ENCODE data around the gene FERMT1.

FERMT1 gene, protein sequence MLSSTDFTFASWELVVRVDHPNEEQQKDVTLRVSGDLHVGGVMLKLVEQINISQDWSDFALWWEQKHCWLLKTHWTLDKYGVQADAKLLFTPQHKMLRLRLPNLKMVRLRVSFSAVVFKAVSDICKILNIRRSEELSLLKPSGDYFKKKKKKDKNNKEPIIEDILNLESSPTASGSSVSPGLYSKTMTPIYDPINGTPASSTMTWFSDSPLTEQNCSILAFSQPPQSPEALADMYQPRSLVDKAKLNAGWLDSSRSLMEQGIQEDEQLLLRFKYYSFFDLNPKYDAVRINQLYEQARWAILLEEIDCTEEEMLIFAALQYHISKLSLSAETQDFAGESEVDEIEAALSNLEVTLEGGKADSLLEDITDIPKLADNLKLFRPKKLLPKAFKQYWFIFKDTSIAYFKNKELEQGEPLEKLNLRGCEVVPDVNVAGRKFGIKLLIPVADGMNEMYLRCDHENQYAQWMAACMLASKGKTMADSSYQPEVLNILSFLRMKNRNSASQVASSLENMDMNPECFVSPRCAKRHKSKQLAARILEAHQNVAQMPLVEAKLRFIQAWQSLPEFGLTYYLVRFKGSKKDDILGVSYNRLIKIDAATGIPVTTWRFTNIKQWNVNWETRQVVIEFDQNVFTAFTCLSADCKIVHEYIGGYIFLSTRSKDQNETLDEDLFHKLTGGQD

DNA sequence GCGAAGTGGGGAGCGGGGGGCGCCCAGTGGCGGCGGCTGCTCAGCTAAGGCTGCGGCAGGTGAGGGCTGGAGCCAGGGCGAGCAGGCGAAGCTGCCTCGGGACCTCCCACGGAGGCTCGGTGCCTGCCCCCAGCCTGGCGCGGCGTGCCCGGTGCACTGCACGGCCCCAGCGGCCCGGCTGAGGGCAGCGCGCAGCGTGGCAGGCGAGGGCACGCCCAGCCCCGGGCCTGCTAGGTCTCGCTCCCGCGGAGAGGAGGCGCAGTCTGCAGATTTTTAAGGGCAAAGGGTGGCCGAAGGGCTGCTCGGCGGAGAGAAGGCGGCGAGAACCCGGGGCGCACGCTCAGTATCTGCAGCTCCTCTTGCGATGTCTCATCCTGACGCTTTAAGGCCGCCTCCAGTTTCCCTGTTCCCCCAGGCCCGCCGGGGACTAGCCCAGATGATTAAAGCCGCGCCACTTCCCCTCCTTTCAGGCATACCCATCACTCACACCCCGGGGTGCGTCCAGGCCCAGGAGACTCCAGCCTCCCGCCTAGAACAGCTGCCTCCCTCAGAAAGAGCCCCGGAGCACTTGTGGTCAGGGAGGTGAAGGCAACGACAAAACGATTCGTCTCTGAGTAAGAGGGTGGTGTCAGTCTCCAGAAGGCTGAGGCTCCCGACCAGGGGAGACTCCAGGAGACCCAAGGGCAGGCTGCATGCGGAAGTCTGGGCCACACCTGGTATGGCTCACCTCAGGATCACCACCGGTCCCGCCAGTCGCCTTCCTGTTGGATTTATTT, at the start of gene FERMT1:
Gene FERMT1 (minus strand): TSS at position 158 of the 776 bp plus-strand sequence. CDS start 3,476 bp downstream, outside the sequence.
- peak; percentile 82 for DNase-seq

DNA sequence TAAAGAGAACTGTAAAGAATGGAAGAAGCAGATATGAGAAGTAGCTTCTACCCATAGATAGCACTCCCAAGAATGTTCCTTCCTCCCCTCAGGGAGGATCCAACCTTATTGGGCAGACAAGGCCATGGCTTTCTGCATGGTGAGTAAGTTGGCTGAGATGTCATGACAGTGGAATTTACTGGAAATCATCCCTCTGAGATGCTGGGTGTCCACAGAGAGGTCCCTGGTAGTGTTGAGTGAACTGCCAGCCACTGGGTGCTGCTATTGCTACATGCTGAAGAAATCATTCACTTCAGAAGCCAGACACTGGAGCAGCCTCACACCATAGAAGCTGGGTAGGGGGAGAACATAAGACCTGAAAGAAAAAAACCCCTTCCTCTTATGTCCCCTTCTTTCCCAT, 46.4 kb upstream of the FERMT1 start:
- DNase-seq, result no peak

- DNase-seq, result no peak
Measured at GRCh38 chr20:6168204-6168603, 45.4 kb upstream of the FERMT1 start.

DNA sequence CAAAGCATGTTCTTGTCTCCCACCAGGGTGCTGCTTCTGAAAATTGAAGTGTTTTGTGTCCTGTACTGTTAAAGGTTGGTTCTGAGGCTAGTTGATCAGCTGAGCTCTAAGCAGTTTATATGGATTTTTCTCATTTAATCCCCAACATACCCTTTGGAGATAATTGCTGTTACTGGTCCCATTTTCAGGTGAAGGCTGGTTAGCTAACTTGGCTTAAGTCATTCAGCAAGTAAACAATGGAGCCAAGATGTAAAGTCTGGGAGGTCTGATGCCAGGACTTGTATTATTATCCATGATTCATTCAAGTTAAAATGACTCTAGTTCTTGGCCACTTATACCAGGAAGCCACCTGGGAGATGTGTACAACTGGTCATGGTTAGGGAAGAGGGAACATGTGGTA, 42.5 kb upstream of the FERMT1 start:
- DNase-seq, result no peak

GRCh38 chr20:6164421-6165341, 41.9 kb upstream of the FERMT1 start:
- no peak for DNase-seq

DNA sequence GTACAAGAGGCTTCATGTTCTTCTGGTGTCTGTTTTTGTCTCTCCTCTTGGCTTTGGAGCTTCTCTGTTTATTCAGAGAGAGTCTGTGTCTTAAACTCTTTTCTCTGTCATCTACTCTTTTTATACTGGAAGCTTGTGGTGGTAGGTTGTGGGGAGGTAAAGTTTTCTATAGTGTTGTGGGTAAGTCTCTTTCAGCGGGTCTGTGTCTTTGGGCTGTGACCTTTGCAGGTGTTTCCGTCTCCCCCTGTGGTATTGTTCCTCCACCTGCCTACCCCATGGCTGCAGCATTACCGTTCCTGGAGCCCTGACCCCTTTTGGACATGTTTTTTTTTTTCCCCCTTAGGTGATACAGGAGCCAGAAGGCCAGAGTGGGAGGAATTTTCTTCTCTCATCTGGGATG, 37.9 kb upstream of the FERMT1 start:
- DNase-seq, result no peak

DNA sequence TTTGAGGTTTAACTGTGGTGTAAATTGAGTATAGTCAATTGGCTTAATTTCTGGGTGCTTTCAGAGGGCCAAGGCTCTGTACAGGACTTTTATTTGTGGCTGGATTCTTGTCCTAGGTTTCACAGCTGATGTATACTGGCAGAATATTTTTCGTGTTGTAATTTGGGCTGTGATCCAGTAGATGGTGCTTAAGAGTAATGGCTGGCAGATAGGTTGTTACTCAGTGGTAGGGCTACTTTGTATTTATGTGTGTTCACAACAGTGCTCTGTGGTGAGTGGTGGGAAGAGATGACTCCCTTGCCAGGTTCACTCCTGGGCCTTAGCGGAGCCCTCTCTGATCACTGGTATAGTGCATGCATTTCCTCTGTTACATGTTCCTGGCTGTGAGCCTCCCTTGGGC, 34.5 kb upstream of the FERMT1 start:
- no peak for DNase-seq

GRCh38 chr20:6152777-6153176, 29.9 kb upstream of the FERMT1 start:
- DNase-seq, result no peak

DNA sequence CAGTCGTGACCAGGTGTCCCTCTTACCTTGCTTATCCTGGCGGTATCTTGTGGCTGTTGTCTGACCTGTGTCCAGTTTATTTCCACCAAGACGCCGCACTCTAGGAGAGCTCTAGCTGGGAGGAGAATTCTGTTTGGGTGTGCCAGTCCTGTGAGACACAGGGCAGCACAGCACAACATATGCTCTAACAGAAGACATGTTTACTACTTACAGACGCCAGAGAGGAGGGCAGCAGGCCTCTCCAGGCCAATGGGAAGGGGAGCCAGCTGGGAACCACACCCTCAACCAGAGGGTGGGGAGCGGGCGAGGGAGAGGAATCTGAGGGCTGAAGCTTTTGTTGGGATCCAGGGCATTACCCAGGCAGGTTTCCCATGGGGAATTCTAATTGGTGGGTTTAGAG, 25.2 kb upstream of the FERMT1 start:
- no peak for DNase-seq

DNA sequence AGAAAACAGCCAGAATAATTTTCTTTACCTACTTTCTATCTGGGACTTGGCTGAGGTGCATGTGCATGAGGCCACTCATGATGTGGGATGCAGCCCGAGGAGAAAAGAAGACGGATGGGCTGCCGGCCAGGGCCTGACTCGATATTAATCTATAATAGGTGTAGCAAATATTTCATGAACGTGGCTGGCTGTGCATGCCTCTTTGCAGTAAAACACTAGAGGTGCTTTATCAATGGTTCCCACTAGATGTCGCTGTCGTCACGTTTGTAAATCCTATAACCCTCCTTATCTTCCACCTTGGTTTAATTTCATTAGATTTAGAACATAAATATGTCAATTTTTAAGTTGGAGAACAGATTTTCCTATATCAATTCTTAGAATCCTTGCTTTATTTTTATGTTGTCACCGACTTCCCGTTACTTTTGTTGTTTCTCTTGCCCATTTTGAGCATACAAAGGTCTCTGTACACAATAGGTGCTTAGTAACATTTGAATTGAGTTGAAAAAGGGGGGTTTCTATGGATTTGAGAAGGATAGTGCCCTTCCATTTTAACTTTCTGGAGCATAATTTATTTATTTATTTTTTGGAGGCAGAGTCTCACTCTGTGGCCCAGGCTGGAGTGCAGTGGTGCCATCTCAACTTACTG, 19.6 kb upstream of the FERMT1 start:
- DNase-seq, result peak; percentile 60

GRCh38 chr20:6140947-6141346, 18.1 kb upstream of the FERMT1 start:
- no peak for DNase-seq

GRCh38 chr20:6135347-6135746, 12.5 kb upstream of the FERMT1 start:
- DNase-seq, result no peak

- DNase-seq, result no peak
Measured at GRCh38 chr20:6134592-6134991, 11.8 kb upstream of the FERMT1 start.

DNA sequence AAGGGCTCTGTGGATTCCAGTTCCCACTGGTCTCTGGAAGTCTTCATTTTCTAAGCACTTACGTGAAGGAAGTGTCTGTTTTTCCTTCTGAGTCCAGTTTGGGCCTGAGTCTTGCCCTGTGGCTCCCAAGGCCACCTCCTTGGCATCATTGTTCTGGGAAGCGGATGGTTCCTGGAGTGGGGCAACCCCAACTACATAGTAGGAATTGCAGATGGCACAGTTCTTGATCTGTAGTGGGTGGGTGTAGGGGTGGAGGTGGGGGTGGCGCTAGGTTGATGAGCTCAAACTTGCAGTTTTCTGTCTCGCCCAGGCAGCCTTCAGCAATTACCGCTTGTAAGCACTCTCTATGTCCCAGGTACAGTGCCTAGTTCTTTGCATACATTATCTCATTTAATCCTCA, 7.2 kb upstream of the FERMT1 start:
- no peak for DNase-seq

DNA sequence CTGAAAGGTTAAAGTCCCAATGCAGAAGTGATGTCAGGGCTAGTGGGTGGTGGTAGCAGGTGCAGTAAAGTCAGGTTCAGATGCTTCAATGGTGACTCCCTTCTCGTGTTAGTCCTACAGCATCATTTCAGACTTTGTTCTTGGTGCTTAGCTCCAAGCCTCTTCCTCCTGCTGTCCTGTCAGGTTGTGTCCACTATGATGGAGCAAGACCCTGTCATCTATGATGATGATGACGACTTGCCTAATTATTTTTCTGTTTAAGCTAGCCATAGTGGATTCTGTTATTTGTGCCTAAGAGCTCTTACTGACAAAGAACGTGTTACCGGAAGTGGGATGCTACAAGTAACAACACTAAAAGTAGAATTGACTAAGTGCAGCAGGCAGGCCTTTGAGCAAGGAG, 5.0 kb upstream of the FERMT1 start:
- no peak for DNase-seq

DNA sequence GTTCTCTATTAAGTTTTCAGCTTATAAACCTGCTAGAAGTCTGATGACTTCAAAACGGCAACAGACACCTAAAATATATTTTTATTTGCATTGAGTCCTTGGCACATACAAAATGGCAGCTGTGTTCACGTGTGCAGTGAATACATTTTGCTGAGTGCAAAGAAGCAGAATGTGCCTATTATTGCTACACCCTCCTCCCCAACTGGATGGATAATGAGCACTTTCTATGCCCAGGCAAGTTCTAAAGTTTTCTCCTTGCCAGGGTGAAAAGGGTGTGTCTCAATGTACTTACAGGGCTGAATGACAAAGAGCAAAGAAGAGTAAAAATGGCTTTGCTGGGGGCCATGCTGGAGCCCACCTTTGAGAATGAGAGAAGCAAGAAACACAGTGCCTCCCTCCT, 4.0 kb upstream of the FERMT1 start:
- DNase-seq, result no peak

DNA sequence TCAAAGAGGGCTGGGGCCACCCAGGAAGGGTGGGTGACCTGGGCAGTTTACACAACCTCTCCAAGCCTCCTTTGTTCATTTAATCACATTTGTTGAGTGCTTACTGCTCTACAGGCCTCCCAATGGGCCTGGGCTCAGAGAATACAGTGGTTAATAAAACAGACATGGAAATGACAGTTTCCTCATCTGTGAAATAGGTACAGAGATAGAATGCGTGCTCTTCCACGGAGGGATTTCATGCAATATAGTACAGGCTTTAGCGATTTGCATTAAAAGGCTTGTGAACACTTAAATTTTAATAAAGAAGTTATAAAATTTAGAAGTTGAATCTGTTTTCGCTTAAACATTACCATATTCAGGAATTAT, 802 bp upstream of the FERMT1 start:
- DNase-seq, result no peak

DNA sequence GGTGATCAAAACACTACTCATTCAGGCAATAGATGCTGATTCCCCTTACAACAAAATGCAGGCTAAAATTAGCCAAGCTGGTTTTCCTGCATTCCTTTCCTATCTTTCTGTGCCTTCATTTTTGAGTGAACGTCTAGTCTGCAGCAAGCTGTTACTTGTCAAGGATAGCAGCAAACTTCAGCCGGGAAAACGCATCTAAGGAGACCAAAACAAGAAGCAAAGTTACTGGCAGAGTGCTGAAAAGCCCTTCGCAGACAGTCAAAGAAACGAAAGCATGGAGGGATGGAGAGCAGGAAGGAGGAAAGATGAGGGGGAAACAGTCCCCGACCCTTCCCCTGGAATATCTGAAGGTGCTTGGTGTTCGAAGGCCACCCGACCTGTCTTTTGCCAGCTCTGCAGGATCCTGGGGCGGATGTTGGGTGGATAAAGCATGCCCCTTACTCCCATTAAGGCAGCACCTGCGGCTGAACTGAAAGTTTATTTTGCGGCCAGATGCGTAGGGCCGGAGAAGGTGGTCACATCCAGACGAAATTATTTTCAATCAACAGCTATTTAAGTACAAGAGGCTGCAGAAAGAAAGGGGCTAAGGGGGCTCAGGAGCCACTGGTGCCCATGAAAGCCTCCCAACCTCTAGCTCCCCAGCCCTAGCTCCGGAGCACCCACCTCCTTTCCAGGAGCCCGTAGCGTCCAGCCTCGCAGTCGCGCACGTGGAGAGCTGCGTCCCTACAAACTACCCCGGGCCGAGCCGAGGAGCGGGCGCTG, 538 bp downstream of the FERMT1 start:
- DNase-seq, result no peak

DNA sequence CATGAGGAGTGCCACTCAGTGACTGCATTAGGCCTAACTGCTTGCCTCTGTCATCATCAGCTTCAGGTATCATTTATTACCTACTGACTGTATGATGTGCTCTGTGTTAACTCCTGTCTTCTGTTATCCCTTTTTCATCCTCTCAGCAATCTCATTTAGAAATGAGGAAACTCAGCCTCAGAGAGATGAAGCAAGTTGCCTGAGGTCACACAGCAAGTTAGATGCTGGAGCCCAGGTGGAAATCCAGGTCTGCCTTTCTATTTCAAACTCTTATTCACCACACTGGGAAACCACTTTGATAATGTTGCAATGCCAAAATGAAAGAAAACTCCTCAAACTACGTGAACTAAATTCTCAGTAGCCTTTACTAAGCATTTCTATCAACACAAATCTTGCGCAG, 1.3 kb downstream of the FERMT1 start:
- DNase-seq, result no peak

DNA sequence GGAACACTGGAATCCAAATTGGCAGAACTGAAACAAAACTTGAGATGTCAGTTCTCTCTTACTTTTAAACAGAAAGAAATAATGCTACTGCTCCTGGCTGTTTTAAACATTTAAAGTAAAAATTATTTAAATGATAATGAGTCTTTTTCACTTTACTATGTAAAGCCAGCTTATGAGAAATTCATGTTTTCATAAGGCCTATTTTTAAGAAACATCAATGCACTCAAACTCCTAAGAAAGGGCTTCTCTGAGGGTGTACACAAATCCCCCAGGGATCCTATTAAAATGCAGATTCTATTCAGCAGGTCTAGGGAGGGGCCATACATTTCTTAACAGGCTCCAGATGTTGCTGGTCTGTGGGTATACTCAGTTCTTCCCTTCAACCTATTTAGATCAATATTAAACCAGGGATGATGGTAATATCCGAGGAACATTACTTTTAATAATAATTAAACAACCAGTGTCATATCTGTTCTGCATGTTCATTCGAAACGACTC, 2.3 kb downstream of the FERMT1 start:
- DNase-seq, result no peak

GRCh38 chr20:6116758-6117157, 6.1 kb downstream of the FERMT1 start:
- no peak for DNase-seq
